GM19438 (cell line): ENCODE data around the gene CRKL.
"Not testable (repeated sequence)": the region's sequence is repeated elsewhere in the genome, so short reads cannot be mapped to it uniquely, and the experiment has no call there.

Source experiments
- ATAC-seq: cut with Tn5 transposase; IDR thresholded peaks from one replicate; pipeline ENCODE4 v1.9.1; 2021; ENCODE audit warnings: low read depth; ENCODE audit not compliant: unreplicated experiment

Gene CRKL

GRCh38 chr22:20965104-20965887, 48.1 kb downstream of the CRKL start:
- no peak for ATAC-seq

DNA sequence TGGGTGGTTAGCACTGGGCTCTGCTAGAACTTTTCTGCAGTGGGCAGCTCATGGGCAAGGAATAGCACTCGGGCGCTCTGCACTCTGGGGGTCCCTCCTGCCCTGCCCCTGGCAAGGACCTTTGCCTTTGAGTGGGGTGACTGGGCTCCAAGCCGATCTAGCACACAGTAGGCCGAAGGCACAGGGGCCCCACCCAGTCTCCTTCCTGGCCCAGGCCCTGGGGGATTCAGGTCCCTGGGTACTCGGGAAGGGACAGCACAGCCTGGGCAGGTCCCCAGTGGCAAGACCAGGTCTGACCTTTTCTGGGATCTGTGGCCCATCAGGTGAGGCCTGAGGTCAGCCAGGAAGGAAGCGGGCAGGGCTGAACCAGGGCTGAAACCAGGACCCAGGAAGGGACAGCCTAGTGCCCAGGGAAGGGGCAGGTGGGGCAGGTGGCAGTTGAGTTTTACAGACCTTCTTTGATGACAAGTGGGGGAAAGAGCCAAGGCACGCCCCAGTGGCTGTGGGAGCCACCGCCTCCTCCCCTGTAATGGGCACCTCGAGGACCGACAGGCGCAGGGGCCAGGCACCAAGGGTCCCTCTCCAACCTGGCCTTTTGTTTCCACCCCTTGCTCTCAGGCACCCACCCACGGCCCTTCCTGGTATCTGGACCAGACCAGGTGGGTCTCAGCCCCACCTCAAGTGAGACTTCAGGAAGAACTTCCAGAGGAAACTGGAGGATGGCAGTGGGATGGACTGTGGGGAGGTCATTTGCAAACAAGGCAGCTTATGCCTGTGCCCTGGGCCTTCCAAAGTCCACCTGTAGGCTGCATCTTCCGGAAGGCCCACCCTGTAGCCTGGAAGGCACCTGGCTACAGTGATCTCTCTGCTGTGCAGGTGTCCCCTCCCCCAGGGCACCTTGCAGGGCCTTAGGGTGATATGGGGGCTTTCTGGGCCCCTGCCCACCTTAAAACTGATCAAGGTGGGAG, 49.0 kb downstream of the CRKL start:
- ATAC-seq: no peak

DNA sequence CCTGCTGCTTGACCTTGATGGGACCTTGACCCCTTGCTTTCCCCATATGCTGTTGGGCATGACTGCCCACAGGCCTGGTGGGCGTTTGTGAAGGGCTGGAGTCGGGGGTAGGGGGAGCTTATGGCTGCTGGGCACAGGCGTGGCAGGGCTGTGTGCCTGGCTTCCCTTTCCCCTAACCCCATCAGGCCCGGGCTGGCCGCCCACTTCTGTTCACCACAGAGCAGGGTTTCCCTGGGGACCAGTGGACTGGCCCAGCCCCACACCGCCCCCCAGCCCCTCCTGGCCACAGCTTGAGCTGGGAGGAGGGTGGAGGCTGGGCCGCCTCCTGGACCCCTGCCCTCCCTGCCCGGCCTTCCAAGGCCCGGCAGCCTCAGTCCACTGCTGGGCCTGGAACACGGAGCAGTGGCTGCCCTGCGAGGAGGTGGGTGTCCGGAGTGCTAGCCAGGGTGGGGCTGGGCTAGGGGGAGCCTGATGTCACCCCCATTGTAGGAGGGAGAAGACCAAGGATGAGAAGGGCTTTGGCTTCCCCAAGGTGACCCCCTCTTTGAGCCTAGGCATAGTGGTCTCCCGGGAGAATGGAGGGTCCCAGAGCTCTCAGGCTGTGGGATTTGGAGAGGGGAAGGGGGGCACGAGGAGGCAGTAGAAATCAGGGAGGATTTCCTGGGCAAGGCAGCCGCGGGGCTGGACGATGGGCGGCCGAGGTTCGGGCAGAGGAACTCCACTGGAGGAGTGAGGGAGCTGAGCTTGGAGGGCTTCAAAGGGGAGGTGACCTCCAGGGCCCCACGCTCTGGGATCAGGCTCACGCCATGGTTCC, 49.9 kb downstream of the CRKL start, which contains the start of gene AIFM3:
TSS of gene AIFM3 (plus strand) at position 373 of the 814 bp plus-strand sequence. CDS start 690 bp downstream, outside the sequence.
- ATAC-seq: no peak

DNA sequence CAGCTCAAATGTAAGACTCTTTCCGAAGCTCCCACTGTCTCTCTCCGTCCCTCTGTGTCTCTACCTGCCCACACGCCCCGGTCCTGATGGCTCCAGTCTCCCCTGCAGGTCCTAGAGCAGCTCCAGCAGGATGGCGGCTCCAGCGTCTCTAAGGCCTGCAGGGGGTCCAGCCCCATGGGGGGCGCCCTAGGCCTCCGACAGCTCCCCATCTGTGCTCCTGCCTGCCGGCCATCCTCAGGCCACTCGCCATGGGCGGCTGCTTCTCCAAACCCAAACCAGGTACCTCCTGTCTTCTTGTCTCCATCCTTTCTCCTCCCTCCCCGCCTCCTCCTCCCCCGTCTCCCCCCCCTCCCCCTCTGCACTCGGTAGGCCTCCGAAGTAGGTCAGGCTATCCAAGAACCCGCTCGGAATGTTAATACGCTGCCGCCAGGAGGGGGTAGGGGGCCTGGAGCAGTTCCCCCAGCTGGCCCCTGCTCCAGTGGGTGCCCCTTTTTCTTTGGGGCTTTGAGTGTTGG, 50.5 kb downstream of the CRKL start:
- no peak for ATAC-seq

DNA sequence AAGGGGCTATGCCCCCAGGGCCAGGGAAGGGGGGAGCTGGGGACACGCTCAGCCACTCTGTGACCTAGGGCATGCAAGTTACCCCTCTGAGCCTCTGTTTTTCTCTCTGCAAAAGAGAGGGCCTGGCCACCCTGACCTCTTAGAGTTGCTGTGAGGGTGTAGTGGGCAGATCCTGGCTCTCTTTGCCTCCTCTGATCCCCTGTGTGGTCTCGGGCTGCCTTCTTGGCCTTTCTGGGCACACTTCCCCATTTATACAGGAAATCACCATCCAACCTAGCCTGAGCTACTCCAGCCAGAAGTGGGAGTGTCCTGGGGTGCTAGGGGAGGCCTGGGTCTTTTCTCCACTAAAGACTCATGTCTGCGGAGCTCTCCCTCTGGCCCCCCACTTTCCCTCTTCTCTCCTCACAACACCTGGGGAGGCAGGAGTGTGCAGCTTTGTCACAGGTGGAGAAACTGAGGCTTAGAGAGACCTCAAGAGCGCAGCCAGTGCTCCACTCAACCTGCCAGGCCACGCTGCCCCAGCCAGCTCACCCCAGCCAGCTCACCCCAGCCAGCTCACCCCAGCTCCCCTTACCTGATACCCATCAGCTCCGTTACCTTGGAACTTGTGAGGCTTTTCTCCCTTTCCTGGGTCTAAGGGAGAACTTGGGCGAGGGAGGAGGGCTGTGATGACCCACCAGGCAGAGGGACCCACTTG, 51.2 kb downstream of the CRKL start:
- ATAC-seq: no peak

GRCh38 chr22:20970939-20971657, 53.9 kb downstream of the CRKL start:
- no peak for ATAC-seq

DNA sequence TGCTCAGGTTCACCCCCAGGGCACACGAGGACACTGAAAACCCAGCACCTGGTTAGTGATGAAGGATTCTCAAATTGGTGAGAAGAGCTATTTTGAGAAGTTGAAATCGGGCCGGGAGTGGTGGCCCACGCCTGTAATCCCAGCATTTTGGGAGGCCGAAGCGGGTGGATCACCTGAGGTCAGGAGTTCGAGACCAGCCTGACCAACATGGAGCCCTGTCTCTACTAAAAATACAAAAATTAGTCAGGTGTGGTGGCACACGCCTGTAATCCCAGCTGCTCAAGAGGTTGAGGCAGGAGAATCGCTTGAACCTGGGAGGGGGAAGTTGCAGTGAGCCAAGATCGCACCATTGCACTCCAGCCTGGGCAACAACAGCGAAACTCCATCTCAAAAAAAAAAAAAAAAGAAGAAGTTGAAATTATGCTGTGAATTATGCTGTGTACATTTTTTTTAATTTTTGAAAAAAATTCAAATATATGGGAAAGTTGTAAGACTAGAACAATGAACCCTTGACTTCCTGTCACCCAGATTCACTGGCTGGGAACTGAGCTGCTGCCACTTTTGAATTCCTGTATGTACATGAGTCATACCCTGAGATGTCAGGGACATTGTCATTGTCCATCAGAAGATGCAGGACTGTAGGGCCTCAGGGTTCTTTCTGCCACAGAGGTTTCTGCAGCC, 54.9 kb downstream of the CRKL start:
- not testable (repeated sequence) for ATAC-seq

DNA sequence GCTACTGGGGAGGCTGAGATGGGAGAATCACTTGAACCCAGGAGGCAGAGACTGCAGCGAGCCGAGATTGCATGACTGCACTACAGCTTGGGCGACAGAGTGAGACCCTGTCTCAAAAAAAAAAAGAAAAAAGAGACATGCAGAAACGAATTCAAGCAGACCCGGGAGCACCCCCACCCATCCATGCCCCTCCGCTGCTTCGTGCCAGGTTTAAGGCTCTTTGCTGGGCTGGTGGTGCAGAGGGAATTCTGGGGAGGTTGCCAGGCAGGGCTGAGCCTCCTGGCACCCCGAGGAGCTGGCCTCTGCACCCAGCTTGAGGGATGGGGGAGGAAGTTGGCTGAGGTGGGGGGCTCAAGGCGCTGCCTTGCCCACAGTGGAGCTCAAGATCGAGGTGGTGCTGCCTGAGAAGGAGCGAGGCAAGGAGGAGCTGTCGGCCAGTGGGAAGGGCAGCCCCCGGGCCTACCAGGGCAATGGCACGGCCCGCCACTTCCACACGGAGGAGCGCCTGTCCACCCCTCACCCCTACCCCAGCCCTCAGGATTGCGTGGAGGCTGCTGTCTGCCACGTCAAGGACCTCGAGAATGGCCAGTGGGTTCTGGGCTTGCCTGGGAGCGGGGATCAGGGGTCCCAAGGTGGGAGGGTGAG, 55.8 kb downstream of the CRKL start:
- no peak for ATAC-seq

DNA sequence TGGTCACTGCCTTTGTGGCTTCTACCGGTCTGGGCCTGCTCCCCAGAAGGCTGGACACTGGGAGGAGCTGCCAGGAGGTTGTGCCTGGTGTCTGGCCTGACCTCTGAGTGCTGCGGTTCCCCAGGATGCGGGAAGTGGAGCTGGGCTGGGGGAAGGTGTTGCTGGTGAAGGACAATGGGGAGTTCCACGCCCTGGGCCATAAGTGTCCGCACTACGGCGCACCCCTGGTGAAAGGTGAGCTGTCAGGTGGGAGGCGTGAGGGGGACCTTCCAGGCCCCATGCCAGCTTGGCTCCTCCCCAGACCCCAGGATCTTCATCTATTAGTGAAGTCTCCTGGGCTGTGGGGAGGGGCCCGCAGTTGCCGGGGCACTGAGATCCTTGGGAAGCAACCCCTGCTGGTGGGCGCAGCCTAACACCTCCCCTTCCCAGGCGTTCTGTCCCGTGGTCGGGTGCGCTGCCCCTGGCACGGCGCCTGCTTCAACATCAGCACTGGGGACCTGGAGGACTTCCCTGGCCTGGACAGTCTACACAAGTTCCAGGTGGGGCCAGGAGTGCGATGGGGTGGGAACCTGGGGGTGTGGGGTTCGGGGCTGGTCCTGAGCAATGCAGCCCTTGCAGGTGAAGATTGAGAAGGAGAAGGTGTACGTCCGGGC, 56.6 kb downstream of the CRKL start:
- ATAC-seq: no peak

DNA sequence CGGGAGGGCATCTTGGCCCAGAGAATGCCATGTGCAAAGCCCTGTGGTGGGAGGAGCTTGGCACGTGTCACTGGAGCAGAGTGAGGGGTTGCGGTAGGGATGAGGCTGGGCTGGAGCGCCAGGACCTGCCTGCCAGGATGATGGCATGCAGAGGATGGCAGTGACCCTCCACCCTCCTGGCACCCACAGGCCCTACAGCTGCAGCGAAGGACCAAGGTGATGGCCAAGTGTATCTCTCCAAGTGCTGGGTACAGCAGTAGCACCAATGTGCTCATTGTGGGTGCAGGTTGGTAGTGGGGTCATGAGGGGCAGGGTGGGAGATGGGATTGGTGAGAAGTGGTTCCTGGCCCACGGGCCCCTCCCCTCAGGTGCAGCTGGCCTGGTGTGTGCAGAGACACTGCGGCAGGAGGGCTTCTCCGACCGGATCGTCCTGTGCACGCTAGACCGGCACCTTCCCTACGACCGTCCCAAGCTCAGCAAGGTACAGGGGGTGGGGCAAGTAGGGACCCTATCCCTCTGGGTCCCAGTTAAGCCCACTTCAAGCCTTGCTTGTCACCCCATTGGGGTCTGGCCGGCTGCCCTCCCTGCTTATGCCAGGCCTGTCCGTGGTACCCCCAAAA, 57.2 kb downstream of the CRKL start:
- no peak for ATAC-seq

DNA sequence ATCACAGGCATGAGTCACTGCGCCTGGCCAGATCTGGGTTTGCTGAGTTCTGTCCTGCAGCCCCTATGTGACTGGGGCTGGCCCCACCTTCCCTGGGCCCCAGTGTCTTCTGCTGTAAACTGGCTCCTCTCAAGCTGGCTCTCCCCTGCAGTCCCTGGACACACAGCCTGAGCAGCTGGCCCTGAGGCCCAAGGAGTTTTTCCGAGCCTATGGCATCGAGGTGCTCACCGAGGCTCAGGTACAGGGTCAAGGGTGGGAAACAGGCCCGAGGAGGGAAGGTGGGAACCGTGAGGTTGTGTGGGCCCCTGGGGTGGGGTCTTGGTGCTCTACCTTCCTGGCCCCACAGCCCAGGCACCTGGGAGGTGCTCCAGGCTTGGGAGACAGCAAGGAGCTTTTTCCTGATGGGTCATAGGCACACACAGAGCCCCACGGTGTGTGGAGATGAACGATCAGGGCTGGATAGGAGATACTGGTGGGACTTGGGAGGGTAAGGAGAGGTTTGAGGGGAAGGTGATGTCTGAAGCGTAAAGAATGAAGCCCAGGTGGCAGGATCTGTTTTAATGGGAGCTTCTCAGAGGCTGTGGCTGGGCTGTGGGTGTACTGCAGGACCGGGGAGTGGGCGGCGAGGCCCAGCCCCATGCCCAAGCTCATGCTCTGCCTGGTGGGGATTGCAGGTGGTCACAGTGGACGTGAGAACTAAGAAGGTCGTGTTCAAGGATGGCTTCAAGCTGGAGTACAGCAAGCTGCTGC, 58.5 kb downstream of the CRKL start:
- no peak for ATAC-seq

GRCh38 chr22:20976291-20976877, 59.2 kb downstream of the CRKL start:
- no peak for ATAC-seq

- no peak for ATAC-seq
These were observed 59.8 kb downstream of the CRKL start for GRCh38 chr22:20977019-20977418.

- no peak for ATAC-seq
These were observed 60.4 kb downstream of the CRKL start for GRCh38 chr22:20977516-20978170.

DNA sequence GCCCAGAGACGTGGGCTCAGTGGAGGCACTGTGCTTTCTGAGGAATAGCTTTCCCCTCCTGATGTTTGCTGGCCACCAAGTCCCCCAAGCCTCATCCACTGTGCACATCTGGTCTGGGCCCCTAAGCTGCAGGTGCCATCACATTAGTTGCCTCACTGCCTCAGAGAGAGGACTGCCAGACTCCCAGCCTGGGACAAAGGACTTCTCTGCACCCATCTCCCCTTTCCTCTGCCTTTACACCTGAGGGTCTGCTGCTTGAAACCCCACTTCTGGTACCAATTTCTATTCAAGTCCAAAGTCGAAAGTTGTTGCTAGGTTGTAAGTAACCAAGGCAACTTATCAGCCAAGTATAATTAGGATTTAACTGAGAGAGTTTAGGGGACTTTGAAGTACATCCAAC, 61.2 kb downstream of the CRKL start:
- ATAC-seq: no peak
